ENCODE measurements around the gene FGFRL1.

The FGFRL1 gene

DNA sequence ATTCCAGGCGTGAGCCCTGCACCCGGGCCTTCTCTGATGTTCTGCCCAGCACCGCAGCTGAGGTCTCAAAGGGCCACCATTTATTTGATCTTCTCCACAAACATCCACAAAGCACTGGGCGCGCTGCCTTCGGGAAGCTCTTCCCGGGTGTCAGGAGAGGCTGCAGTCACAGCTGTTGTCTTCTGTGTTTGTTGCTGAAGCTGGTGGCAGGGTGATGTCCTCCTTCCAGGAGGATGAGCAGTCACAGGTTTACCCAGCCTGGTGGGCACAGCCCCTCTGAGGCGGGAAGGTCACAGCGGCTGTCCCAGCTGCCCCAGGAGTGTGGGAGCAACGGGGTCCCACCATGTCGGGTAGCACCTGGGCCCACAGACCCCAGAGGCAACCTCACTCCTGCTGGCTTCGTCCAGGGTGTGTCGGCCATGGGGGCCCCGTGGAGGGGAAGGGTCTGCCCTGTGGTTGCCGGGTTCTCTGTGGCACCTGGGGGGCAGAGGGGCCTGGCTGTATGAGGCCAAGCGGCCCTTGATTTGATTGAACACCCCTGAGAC lies 27.6 kb downstream of the FGFRL1 start:
- H3K9ac ChIP-seq (ENCODE audit: low read length): no peak overlapping the region
- no peak overlapping the region for H3K4me3 ChIP-seq (ENCODE audit: low read length)
- no peaks in the 10 kb centered on the region for H3K79me2 ChIP-seq (ENCODE audit: low read length)
- TF ChIP-seq, protein P1, sequence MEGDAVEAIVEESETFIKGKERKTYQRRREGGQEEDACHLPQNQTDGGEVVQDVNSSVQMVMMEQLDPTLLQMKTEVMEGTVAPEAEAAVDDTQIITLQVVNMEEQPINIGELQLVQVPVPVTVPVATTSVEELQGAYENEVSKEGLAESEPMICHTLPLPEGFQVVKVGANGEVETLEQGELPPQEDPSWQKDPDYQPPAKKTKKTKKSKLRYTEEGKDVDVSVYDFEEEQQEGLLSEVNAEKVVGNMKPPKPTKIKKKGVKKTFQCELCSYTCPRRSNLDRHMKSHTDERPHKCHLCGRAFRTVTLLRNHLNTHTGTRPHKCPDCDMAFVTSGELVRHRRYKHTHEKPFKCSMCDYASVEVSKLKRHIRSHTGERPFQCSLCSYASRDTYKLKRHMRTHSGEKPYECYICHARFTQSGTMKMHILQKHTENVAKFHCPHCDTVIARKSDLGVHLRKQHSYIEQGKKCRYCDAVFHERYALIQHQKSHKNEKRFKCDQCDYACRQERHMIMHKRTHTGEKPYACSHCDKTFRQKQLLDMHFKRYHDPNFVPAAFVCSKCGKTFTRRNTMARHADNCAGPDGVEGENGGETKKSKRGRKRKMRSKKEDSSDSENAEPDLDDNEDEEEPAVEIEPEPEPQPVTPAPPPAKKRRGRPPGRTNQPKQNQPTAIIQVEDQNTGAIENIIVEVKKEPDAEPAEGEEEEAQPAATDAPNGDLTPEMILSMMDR (IDR thresholded peaks at IDR 0.05; ENCODE audit: low read depth, low read length): no peak
- no peak for TF ChIP-seq EZH2phosphoT487 (IDR thresholded peaks at IDR 0.05; ENCODE audit: low read depth)
- H4K20me1 ChIP-seq (ENCODE audit: insufficient read depth, low read length): no peaks in the 10 kb centered on the region
- H3K4me2 ChIP-seq (ENCODE audit: low read length): no peak overlapping the region
- no peaks in the 10 kb centered on the region for H3K27me3 ChIP-seq (ENCODE audit: low read depth, low read length)
- no peaks in the 10 kb centered on the region for H3K4me1 ChIP-seq (ENCODE audit: low read length)
- H3K36me3 ChIP-seq (replicated peaks; ENCODE audit: low read depth, low read length): no peaks in the 10 kb centered on the region
- H2AFZ ChIP-seq (ENCODE audit: low read depth, low read length): no peak overlapping the region
- no peaks in the 10 kb centered on the region for H3K9me3 ChIP-seq (ENCODE audit: insufficient read depth, low read length)
- H3K27ac ChIP-seq (ENCODE audit: low read length): no peak overlapping the region

DNA sequence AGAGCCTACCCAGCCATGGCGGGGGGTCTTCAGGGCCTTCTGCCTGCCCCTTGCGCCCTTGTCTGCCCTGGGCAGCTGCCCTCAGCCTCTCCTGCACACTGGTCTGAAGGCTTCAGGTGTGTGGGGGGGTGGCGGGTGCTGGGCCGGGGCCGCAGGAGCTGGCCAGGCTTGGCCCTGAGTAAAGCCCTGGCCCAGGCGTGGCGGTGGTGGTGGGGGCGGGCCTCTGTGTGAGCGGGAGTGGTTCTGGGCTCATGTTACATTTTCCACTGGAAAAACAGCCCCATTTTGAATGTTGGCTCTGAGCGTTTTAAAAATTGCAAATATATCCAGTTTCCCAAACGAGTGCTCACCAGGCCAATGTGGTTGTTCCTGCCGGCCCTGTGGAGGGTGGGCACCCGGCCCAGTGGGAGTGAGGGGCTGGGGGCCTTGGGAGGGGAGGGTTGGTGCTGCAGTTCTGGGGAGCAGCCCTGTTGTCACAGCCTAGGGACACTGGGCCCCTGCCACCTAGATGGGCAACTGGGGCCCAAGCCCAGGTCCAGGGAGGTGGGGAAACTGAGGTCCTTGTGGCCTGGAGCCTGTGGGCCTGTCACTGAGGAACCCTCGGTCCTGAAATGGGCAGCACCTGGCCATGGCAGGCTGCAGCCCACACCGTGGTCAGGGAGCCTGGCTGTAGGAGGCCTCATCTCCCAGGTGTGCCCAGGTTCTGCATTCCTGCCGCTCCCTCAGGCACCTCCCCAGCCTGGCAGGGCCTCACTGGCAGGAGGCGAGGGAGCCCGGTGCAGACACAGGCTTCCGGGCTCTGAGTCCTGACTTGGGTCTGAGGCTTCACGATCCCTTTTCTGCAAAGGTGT lies 28.3 kb downstream of the FGFRL1 start:
- Histone ChIP-seq H3K4me3 (ENCODE audit: low read length) (no peak overlapping the region), H3K79me2 (ENCODE audit: low read length) (no peaks in the 10 kb centered on the region), H3K4me1 (ENCODE audit: low read length) (no peaks in the 10 kb centered on the region), H3K27me3 (ENCODE audit: low read depth, low read length) (no peaks in the 10 kb centered on the region), H3K9me3 (ENCODE audit: insufficient read depth, low read length) (no peaks in the 10 kb centered on the region), H3K4me2 (ENCODE audit: low read length) (no peak overlapping the region), H3K9ac (ENCODE audit: low read length) (no peak overlapping the region), H4K20me1 (ENCODE audit: insufficient read depth, low read length) (no peaks in the 10 kb centered on the region), H3K27ac (ENCODE audit: low read length) (no peak overlapping the region), H3K36me3 (replicated peaks; ENCODE audit: low read depth, low read length) (no peaks in the 10 kb centered on the region), H2AFZ (ENCODE audit: low read depth, low read length) (no peak overlapping the region)
- TF ChIP-seq, protein P1 (IDR thresholded peaks at IDR 0.05; ENCODE audit: low read depth, low read length): no peak
- TF ChIP-seq EZH2phosphoT487 (IDR thresholded peaks at IDR 0.05; ENCODE audit: low read depth): no peak

DNA sequence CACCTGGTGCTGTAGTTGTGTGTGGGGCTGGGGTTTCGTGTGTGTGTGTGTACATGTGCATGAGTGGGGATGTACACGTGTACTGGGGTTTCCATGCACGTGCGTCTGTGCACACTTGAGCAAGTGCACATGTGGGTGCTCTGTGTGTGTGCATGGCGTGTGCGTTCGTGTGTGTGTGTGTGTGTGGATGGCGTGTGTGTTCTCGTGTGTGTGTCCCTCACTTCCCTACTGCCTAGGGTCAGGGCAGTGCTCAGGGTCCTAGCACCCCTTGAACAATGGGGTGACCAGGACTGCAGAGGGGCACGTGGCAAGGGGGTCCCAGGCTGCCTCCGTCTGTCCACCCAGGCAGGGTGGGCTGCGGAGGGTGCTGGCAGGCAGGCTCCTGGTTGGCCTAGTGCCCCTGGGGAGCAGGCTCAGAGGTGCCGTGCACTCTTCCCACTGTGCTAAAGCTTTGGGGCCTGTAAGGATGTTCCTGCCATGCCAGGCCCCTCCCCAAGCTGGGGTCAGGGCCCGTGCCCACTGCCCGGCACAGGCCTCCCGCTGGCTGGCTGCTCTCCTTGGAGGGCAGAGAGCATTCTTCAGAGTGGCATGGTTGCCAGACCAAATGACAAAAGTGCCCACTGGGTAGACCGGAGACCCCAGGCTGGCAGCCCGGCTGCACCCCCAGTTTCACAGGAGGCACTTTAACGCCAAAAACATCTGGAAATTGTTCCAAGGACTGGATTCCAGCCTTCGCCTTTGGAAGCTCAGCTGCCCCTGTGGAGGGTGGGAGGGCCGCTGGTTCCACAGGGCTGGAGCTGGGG lies 29.1 kb downstream of the FGFRL1 start:
- H3K4me2 ChIP-seq (ENCODE audit: low read length): no peak overlapping the region
- H2AFZ ChIP-seq (ENCODE audit: low read depth, low read length): no peak overlapping the region
- H3K27me3 ChIP-seq (ENCODE audit: low read depth, low read length): no peaks in the 10 kb centered on the region
- no peak for TF ChIP-seq EZH2phosphoT487 (IDR thresholded peaks at IDR 0.05; ENCODE audit: low read depth)
- TF ChIP-seq, protein P1 (IDR thresholded peaks at IDR 0.05; ENCODE audit: low read depth, low read length): no peak
- no peak overlapping the region for H3K27ac ChIP-seq (ENCODE audit: low read length)
- no peaks in the 10 kb centered on the region for H3K79me2 ChIP-seq (ENCODE audit: low read length)
- H3K4me3 ChIP-seq (ENCODE audit: low read length): no peak overlapping the region
- H3K9ac ChIP-seq (ENCODE audit: low read length): no peak overlapping the region
- no peaks in the 10 kb centered on the region for H3K36me3 ChIP-seq (replicated peaks; ENCODE audit: low read depth, low read length)
- no peaks in the 10 kb centered on the region for H3K9me3 ChIP-seq (ENCODE audit: insufficient read depth, low read length)
- no peaks in the 10 kb centered on the region for H4K20me1 ChIP-seq (ENCODE audit: insufficient read depth, low read length)
- no peaks in the 10 kb centered on the region for H3K4me1 ChIP-seq (ENCODE audit: low read length)
